Astrocyte of the cerebellum (primary cell): Measurements from ENCODE around the gene PRKN.

Source experiments
- DNase-seq: peaks from one replicate; pipeline ENCODE4 v3.0.0-alpha.2; 2011; ENCODE audit warnings: low read depth
- H3K4me3 ChIP-seq: 2 replicates; pipeline ENCODE4 v1.5.1; 2011; ENCODE audit warnings: mild to moderate bottlenecking, low read depth, low read length, moderate library complexity
- CTCF ChIP-seq: IDR thresholded peaks from 2 replicates; pipeline ENCODE4 v1.5.1; 2012; ENCODE audit warnings: low read length, low read depth, moderate library complexity, mild to moderate bottlenecking; ENCODE audit errors: missing control alignments
- in situ Hi-C: cut with HindIII; loops from 2 replicates; pipeline ENCODE4 v1.10.0; 2017; ENCODE audit warnings: low sequenced_read_pairs

Gene PRKN

GRCh38 chr6:161636882-161637430 lies 1090.6 kb downstream of the PRKN start:
- DNase-seq: no peak
- H3K4me3 ChIP-seq: no peak overlapping the region
- no peak for TF ChIP-seq CTCF
- in situ Hi-C loops: no loop called here

- TF ChIP-seq CTCF: no peak
- in situ Hi-C loops: no loop called here
- DNase-seq: no peak
- H3K4me3 ChIP-seq: no peak overlapping the region
Observed at GRCh38 chr6:161635975-161636374, 1091.6 kb downstream of the PRKN start.

- no peak overlapping the region for H3K4me3 ChIP-seq
- no peak for DNase-seq
- TF ChIP-seq CTCF: no peak
- in situ Hi-C loops: no loop called here
Observed at GRCh38 chr6:161634916-161635315, 1092.7 kb downstream of the PRKN start.

- no peak overlapping the region for H3K4me3 ChIP-seq
- in situ Hi-C loops: no loop called here
- peak; percentile 89 for DNase-seq
Observed at GRCh38 chr6:161631676-161632194, 1095.8 kb downstream of the PRKN start.

GRCh38 chr6:161630674-161631073 lies 1096.9 kb downstream of the PRKN start:
- in situ Hi-C loops: no loop called here
- H3K4me3 ChIP-seq: no peak overlapping the region
- TF ChIP-seq CTCF: no peak
- DNase-seq: no peak

More at GRCh38 chr6:161631676-161632194, 1095.8 kb downstream of the PRKN start:
- no peak for TF ChIP-seq CTCF

GRCh38 chr6:161626132-161626676 lies 1101.4 kb downstream of the PRKN start:
- TF ChIP-seq CTCF: no peak
- in situ Hi-C loops: no loop called here
- no peak for DNase-seq
- H3K4me3 ChIP-seq: no peak overlapping the region

- DNase-seq: no peak
- in situ Hi-C loops: no loop called here
- TF ChIP-seq CTCF: no peak
Observed at GRCh38 chr6:161624111-161624510, 1103.5 kb downstream of the PRKN start.

More at GRCh38 chr6:161624111-161624510, 1103.5 kb downstream of the PRKN start:
- no peak overlapping the region for H3K4me3 ChIP-seq
